ENCODE results near the gene LLGL2.

Gene LLGL2

GRCh38 chr17:75523647-75524046, 1.9 kb upstream of the LLGL2 start:
- DNase-seq (ENCODE audit: low spot score): no peak

GRCh38 chr17:75524269-75524969, 1.1 kb upstream of the LLGL2 start:
- DNase-seq (ENCODE audit: low spot score): no peak

- DNase-seq (ENCODE audit: low spot score): no peak
Measured at GRCh38 chr17:75525806-75526554, 483 bp downstream of the LLGL2 start.

GRCh38 chr17:75526555-75527270, 1.2 kb downstream of the LLGL2 start:
- no peak for DNase-seq (ENCODE audit: low spot score)

GRCh38 chr17:75530837-75531720, 5.6 kb downstream of the LLGL2 start:
- no peak for DNase-seq (ENCODE audit: low spot score)

GRCh38 chr17:75531721-75532072, 6.2 kb downstream of the LLGL2 start:
- no peak for DNase-seq (ENCODE audit: low spot score)

GRCh38 chr17:75535119-75535537, 9.6 kb downstream of the LLGL2 start:
- DNase-seq (ENCODE audit: low spot score): no peak

GRCh38 chr17:75535871-75536270, 10.4 kb downstream of the LLGL2 start:
- DNase-seq (ENCODE audit: low spot score): no peak

GRCh38 chr17:75536366-75536765, 10.9 kb downstream of the LLGL2 start:
- no peak for DNase-seq (ENCODE audit: low spot score)

- no peak for DNase-seq (ENCODE audit: low spot score)
Measured at GRCh38 chr17:75539967-75540729, 14.7 kb downstream of the LLGL2 start.

GRCh38 chr17:75540923-75541503, 15.5 kb downstream of the LLGL2 start:
- DNase-seq (ENCODE audit: low spot score): no peak

GRCh38 chr17:75542229-75542628, 16.7 kb downstream of the LLGL2 start:
- no peak for DNase-seq (ENCODE audit: low spot score)

- DNase-seq (ENCODE audit: low spot score): no peak
Measured at GRCh38 chr17:75542728-75543336, 17.3 kb downstream of the LLGL2 start.

GRCh38 chr17:75544250-75544649, 18.8 kb downstream of the LLGL2 start:
- DNase-seq (ENCODE audit: low spot score): no peak

GRCh38 chr17:75546181-75546580, 20.7 kb downstream of the LLGL2 start:
- no peak for DNase-seq (ENCODE audit: low spot score)

GRCh38 chr17:75547091-75547490, 21.6 kb downstream of the LLGL2 start:
- no peak for DNase-seq (ENCODE audit: low spot score)

- no peak for DNase-seq (ENCODE audit: low spot score)
Measured at GRCh38 chr17:75548813-75549212, 23.3 kb downstream of the LLGL2 start.

GRCh38 chr17:75549246-75550138, 24.0 kb downstream of the LLGL2 start:
- DNase-seq (ENCODE audit: low spot score): no peak

GRCh38 chr17:75550139-75550465, 24.6 kb downstream of the LLGL2 start:
- no peak for DNase-seq (ENCODE audit: low spot score)

- DNase-seq (ENCODE audit: low spot score): no peak
Measured at GRCh38 chr17:75551266-75551665, 25.8 kb downstream of the LLGL2 start.
